Esophagus mucosa (tissue), 1 donor: ENCODE data around the gene BOK. TPM values are rescaled to one million over a fixed set of nuclear protein-coding genes. Genes with fewer than 3 reads are reported as not detected.
A peak's percentile ranks its signal among the peaks of the same experiment; 100 is the strongest.

ENCODE experiments used
- ATAC-seq: fragments of 200-7000 bp; cut with Tn5 transposase; one replicate; pipeline ENCODE4 v1.9.1; 2020
- total RNA-seq: library from RNA; stranded (reverse); gene quantifications from one replicate; pipeline ENCODE4 v1.2.4, GENCODE V29; 2023
- donor health status: DM: yes; HTN: yes; CAD: no.

The BOK gene
- total RNA-seq, 1 donor from 2014 or later = 35.0 TPM

DNA sequence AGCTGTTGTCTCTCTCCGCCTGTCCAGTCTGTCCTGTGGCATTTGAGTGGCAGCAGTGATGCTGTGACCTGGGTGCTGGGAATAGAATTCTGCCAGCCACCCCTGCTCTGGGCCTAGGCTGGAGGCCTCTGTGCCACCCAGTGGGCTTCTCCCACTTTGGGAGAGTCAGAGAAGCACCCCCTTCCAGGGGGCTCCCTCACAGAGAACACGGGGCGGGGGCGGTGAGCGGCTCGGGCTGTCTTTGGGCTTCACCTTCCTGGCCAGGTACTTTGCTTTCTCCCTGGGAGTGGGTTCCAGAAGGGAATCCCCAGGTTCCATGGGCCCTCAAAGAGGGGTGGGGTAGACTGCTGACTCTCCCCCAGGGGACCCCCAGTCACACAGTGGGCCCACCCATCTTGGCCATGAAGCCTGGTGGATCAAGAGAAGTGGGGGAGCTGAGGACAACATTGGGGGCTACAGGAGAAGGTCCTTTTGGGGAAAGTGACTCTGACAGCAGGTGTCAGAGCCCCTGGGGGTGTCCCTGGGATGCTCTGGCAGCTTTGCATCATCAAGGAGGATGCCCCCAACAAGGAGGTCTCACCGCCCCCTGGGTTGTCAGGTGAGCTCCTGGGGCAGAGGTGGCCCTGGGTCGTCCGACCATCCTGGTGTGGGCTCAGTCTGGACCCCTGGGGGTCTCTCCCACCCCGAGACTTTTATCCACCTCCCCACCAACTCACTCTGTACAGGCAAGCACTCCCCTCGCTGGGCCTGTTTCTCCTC is 18.8 kb upstream of the BOK start:
- ATAC-seq = no peak

DNA sequence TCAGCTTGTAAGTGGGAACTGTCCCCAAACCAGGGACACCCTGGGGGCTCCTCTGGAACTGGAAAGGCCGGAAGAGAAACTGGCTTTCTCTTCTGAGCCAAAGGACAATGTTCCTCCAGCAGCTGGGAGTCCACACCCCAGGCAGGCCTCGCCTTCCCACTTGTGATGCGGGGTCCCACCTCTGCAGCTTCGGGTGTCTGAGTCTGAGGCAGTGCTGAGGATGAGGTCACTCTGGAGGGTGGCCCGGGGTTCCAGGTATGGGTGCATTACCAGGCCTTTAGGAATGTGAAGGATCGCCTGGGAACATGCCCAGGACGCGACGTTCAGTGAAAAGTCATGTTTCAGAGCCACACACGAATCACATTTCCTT is 18.2 kb upstream of the BOK start:
- ATAC-seq = peak; percentile 54

DNA sequence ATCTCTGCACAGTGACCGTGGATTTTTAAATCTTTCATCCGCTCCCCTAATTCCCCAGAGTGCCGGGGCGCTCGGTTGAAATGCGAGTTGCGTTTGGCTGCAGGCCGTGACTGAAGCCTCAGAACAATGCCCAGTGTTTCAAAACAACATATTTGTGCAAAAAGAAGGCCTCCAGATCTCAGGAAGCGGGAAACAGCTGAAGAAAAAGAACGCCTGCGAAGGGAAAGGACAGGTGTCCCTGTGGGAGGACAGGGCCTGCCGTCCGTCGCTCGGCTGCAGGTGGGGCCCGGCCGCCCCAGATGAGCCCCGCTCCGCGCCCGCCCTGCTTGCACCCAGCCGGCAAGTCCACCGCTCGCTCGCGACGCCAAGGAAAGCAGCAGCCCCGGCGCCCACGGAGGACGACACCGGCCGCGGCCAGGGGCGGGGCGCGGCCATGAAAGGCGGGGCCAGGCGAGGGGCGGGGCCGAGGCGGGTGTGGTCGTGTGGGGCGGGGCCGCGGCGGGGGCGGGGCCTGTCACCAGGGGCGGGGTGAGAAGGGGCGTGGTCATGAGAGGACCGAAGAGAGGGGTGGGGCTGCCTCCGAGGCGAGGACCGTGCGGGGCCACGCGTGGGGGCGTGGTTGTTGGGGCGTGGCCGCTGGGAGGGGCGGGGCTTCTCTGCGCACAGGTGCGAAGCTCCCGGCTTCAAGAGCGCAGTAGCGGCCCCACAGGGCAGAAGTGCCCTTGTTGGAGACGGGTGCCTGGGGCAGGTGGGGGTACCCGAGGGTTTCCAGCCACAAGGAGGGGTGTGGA is 17.6 kb upstream of the BOK start:
- peak; percentile 97 for ATAC-seq

- no peak for ATAC-seq
Measured at GRCh38 chr2:241541564-241542277, 16.8 kb upstream of the BOK start.

- no peak for ATAC-seq
Measured at GRCh38 chr2:241542278-241542605, 16.3 kb upstream of the BOK start.

DNA sequence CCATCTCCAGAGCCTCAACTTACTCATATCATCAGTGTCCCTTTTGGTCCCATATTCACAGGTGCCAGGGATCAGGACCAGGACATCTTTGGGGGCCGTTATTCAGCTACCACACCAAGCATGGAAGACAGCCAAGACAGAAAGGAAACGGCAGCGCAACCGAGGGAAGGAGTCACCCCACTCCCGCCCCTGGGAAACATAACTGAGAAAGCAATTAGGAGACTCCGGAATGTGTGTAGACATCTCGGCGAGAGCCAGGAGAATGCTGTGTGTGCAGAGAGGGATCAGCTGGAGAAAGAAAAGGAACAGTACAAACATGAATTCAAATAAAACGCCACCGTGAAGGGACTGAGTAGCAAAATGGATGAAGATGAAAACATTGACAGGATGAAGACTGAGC is 13.4 kb upstream of the BOK start:
- no peak for ATAC-seq

DNA sequence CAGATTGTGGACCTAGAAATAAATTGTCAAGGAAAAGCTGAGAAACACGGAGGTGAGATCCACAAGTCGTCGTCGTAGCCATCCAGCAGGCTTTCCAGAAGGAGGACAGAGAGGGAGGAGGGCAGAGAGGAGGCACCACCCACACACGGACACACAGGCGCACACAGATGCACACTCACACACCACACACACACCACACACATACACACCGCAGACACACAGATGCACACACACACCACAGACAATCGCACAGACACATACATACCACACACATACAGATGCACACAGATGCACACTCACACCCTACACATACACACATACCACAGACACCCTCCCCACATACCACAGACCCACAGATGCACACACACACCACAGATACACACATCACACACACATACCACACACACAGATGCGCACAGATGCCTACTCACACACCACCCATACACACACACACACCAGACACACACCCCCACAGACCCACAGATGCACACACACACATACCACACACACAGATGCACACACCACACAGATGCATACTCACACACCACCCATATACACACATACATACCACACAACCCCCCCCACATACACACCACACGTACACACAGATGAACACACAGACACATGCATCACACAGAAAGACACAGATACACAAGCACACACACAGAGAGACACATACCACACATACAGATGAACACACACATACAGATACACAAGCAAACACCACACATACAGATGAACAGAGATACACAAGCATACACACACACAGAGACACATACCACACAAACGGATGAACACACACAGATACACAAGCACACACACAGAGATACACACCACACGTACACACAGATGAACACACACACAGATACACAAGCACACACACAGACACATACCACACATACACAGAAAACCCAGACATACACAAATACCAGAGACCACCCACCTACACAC is 12.7 kb upstream of the BOK start:
- ATAC-seq = no peak

- peak; percentile 5 for ATAC-seq
Measured at GRCh38 chr2:241546771-241547498, 11.6 kb upstream of the BOK start.

GRCh38 chr2:241547781-241548450 is 10.6 kb upstream of the BOK start:
- no peak for ATAC-seq

GRCh38 chr2:241548451-241548835 is 10.1 kb upstream of the BOK start:
- ATAC-seq = no peak

DNA sequence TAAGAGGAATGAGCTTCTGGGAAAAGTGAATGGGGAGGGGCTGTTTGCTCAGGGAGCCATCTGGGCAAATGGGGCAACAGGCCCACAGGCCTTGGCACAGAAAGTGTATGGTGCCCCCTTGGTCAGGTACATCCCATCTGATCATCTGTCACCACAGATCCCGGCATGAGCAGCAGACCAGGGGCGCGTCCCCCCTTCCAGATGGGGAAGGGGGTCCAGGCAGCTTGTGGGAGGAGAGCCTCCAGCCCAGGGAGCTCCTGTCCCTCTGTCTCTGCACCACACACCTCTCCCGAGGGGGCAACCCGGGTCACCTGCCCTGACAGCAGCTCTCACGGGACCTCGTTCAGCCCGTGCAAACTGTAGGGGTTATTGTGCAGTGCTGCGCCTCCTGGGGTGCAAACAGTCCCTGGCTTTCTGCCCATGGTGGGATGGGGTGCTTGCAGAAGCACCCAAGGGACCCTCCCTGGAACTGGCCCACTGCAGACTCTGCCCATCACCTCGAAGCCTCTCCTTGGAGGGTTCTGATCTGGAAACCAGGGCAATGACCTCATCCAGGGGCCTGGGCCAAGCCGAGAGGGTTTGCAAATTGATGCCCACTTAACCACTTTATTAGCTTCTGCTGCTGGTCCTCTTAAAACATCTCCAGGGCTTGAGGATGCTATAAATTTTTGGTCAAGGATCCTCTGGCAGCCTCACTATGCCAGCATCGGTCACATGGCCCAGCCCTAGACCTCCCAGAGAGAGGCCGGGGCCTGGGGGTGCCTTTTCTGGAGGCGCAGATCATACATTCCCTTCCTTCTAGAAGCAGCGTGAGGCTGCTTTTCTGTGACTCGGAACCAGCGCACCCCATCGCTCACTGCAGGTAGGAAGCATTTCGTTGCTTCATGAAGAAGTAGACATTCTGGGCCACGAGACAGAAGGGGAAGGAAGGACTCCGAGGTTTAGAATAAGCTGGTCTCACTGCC is 7.6 kb upstream of the BOK start:
- no peak for ATAC-seq

DNA sequence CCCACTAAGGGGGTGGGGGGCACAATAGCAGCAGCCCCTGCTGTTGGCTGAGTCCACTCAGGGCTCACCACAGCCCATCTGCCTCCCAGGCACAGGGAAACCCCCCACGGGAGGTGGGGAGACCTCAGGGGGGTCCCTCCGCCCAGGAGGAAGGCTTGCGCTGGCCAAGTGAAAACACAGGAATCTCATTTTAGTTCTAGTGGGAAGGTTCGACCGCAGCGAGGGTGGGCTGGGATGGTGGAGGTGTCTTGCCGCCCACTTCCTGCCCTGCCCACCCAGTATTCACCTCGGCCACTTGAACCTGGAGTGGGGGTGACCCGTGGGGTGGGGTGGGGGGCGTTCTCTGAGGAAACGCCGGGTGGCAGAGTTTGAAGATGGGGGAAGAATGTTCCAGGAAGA is 6.9 kb upstream of the BOK start:
- ATAC-seq = no peak

- ATAC-seq = peak; percentile 73
Measured at GRCh38 chr2:241551998-241552737, 6.4 kb upstream of the BOK start.

GRCh38 chr2:241553512-241553830 is 5.1 kb upstream of the BOK start:
- no peak for ATAC-seq

DNA sequence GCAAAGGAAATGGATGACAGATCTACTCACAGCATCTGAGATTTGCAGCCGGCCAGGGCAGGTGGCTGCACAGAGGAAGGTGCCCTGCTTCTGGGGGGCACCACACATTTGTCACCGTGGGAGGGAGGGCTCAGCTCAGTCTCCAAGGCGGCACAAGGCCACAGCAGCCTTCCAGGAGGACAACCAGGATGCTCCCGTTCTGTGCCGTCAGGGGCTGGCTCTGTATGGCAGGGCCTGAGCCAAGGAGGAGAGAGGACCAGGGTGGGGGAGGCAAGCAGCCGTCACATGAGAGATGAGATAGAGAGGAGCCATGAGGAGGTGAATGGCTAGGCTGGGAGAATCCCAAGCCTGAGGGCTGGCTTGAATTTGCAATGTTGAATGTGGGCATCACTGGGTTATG is 4.6 kb upstream of the BOK start:
- no peak for ATAC-seq

GRCh38 chr2:241554610-241555322 is 3.8 kb upstream of the BOK start:
- ATAC-seq = no peak

DNA sequence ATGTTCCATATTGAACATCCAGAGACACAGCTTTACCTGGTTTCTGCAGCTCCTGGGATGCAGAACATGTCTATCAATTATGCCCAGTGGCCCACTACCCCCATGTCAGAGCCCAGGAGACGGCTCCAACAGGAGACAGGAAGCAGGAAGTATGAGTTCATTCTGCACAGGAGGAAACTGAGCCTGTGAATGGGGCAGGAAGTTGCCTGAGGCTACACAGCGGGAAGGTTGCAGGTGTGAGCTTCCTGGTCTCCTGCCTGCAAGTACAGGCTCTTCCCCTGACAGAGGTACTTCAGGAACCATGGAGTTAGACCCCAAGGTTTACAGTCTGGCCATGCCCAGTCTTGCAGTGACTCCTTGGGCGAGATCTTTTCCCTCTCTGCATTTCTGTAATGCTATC is 2.8 kb upstream of the BOK start:
- ATAC-seq = peak; percentile 43

DNA sequence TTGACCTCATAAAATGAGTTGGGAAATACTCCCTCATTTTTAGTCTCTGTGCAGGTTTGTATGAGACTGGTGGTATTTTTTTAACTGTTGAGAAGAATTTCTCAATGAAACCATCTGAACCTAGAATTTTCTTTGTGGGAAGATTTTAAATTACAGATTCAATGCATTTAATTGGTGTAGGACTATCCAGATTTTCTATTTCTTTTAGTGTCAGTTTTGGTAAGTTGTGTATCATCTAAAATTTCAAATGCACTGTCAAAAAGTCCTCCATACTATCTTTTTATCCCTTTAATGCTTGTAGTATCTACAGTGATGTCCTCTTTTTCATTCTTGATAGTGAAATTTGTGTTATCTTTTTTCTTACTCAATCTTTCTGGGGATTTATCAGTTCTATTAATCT is 1.8 kb upstream of the BOK start:
- no peak for ATAC-seq
